ENCODE data around the gene ERG28.

The ERG28 gene

DNA sequence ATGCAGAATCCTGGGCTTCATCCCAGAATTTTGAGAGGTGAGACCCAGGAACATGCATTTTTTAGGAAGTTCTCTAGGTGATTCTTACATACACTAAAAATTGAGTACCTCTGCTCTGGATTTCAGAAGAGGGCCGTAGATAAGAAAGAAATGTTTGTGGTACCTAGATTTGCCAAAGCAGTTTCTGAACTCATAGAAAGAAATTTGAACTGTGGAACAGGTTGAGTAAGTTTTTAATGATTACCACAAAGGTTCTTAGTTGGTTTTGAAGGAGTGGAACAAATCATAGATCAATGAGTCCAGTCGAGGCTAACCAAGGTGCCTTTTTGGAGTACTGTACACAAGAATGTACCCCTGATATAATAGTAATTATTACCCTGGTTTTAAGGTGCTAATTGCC, 25.2 kb upstream of the ERG28 start:
- no peak overlapping the region for H3K4me3 ChIP-seq (replicated peaks in 1 of 2; ENCODE audit: low read depth in 2 of 2, low read length in 2 of 2)
- no peak for DNase-seq (ENCODE audit: low read depth in 2 of 2)
- TF ChIP-seq, protein P1, sequence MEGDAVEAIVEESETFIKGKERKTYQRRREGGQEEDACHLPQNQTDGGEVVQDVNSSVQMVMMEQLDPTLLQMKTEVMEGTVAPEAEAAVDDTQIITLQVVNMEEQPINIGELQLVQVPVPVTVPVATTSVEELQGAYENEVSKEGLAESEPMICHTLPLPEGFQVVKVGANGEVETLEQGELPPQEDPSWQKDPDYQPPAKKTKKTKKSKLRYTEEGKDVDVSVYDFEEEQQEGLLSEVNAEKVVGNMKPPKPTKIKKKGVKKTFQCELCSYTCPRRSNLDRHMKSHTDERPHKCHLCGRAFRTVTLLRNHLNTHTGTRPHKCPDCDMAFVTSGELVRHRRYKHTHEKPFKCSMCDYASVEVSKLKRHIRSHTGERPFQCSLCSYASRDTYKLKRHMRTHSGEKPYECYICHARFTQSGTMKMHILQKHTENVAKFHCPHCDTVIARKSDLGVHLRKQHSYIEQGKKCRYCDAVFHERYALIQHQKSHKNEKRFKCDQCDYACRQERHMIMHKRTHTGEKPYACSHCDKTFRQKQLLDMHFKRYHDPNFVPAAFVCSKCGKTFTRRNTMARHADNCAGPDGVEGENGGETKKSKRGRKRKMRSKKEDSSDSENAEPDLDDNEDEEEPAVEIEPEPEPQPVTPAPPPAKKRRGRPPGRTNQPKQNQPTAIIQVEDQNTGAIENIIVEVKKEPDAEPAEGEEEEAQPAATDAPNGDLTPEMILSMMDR (IDR thresholded peaks at IDR 0.05; ENCODE audit: low read depth, low read length): no peak

DNA sequence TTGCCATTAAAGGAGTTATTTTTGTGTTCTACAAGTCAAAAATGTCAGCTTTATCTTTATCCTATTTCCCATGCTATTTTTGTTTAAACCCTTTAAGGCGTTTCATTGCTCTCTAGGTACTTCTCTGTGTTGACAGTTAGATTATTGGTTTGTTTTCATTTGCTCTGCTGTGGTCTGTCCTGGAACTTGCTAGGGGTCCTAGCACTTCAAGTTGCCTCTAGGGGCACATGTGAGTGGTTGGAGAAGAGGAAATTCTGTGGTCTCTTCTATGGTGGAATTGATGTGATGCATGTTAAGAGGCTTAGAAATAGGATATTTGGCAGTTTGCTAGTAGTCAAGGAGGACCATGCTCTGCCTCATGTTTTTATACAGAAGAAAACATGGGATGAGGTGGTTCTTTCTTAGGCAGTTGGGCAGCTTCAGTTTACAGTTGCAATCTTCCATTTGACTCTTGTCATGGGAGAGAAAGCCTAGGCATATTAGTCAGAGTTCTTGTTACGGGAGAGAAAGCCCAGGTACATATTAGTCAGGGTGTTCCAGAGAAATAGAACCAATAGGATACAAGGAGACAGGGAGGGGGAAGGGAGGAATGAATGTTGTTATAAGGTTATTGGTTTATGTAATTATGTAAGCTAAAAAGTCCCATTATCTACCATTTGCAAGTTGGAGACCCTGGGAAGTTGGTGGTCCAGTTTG, 14.7 kb upstream of the ERG28 start:
- DNase-seq (ENCODE audit: low read depth in 2 of 2): no peak
- TF ChIP-seq, protein P1 (IDR thresholded peaks at IDR 0.05; ENCODE audit: low read depth, low read length): no peak
- no peak overlapping the region for H3K4me3 ChIP-seq (replicated peaks in 1 of 2; ENCODE audit: low read depth in 2 of 2, low read length in 2 of 2)

DNA sequence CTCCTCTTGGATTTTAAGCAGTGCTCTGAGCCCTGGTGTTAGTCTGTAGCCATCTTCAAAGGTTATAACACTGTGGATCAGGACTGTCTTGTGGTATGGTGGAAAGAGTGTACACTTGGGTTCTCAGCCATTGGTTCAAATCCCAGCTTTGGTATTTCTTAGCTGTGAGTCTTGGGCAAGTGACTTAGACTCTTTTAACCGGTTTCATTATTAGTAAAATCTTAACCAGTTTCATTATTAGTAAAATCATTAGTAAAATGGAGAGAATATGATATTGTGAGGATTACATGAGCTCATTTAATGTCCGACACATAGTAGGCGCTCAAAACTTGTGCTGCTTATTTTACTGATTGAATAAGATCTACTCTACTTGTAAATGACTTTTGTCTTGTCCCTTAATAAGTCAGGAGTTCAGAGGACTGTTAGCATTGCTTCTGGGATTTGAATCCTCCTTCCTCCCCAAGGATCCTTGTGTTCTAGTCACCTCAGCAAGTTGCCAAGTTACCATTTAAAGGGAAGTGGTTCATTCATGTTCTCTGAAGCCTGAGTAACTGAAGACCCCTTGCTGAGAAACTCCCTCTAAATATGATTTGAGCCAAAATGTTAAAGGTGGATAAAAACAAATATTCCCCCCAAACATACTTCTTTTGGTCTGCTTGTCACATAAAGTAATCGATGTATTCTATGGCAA, 12.8 kb upstream of the ERG28 start:
- TF ChIP-seq, protein P1 (IDR thresholded peaks at IDR 0.05; ENCODE audit: low read depth, low read length): no peak
- DNase-seq (ENCODE audit: low read depth in 2 of 2): no peak
- no peak overlapping the region for H3K4me3 ChIP-seq (replicated peaks in 1 of 2; ENCODE audit: low read depth in 2 of 2, low read length in 2 of 2)

DNA sequence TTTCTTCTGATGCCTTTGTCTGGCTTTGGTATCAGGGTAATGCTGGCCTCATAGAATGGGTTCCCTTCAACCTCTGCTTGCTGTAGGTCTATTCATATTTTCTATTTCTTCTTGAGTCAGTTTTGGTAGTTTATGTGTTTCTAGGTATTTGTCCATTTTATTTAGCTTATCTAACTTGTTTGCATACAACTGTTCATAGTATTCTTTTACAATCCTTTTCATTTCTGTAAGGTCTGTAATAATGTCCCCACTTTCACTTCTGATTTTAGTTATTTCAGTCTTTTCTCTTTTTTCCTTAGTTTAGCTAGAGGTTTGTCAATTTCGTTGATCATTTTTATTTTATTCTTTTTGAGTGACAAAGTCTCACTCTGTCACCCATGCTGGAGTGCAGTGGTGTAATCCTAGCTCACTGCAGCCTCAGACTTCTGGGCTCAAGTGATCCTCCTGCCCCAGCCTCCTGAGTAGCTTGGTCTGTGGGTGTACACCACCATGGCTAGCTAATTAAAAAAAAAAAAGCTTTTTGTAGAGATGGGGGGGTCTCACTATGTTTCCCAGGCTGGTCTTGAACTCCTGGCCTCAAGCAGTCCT, 12.0 kb upstream of the ERG28 start:
- no peak for DNase-seq (ENCODE audit: low read depth in 2 of 2)
- no peak overlapping the region for H3K4me3 ChIP-seq (replicated peaks in 1 of 2; ENCODE audit: low read depth in 2 of 2, low read length in 2 of 2)
- TF ChIP-seq, protein P1 (IDR thresholded peaks at IDR 0.05; ENCODE audit: low read depth, low read length): no peak

DNA sequence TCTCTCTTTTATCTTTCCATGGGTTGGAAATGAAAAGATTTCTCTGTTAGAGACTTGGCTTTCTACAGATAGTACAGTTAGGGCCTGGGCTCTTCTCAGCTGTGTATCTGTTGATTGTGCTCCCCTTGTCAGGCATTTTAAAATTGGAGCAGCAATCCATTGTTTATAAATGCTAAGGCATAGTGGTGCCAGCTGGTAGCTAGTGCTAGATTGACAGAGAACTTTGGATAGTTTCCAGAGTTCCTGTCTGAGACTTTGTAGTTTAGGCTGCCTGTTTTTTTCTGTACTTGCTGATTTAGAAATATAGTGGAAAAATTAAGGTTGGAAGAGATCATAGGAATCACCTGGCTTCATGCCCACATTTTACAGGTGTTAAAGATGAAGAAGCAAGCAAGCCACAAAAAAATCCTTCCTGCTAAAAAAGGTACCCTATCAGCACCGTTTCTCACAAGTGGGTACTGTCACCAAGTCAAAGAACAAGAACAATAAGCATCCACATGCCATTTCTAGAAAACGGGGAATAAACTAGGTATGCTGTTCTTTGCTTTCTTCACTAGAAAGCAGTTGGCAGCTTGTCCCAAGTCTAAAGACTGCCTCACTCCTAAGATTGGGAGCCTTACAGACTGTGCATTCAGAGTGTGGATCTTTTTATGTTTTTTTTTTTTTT, 6.6 kb upstream of the ERG28 start:
- TF ChIP-seq, protein P1 (IDR thresholded peaks at IDR 0.05; ENCODE audit: low read depth, low read length): no peak
- DNase-seq (ENCODE audit: low read depth in 2 of 2): no peak
- no peak overlapping the region for H3K4me3 ChIP-seq (replicated peaks in 1 of 2; ENCODE audit: low read depth in 2 of 2, low read length in 2 of 2)

DNA sequence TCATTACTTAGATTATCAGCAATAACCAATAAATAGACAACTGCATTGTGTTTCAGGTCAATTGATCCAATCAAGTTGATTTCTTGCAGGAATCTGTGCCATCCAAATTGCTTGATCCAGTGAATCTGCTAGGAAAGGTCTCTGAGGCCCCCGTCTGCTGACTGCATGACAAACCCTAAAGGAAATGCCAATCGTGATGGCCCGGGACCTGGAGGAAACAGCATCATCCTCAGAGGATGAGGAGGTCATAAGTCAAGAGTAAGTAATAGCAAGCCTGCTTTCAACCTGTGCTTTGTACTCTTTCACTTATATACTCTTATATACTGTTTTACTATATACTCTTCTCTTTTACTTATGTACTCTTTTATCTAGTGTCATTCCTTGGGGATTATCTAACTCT, 2.3 kb upstream of the ERG28 start:
- H3K4me3 ChIP-seq (replicated peaks in 1 of 2; ENCODE audit: low read depth in 2 of 2, low read length in 2 of 2): no peak overlapping the region
- no peak for DNase-seq (ENCODE audit: low read depth in 2 of 2)
- TF ChIP-seq, protein P1 (IDR thresholded peaks at IDR 0.05; ENCODE audit: low read depth, low read length): no peak
